SU-DHL-6 (cell line): ENCODE results near the gene THAP7.

Source experiments
- H2AFZ ChIP-seq: fragments of 200-600 bp; sonication (generic); 2 replicates; pipeline ENCODE4 v1.6.1; 2014; ENCODE audit warnings: low read depth, mild to moderate bottlenecking, moderate library complexity, mixed read lengths, antibody characterized with exemption, low read length; ENCODE audit not compliant: severe bottlenecking
- H3F3A ChIP-seq: fragments of 200-600 bp; shearing (Covaris generic); 2 replicates; pipeline ENCODE4 v1.6.0; 2016; ENCODE audit warnings: antibody characterized with exemption, mild to moderate bottlenecking; ENCODE audit not compliant: insufficient read depth
- H3K27ac ChIP-seq: fragments of 200-600 bp; sonication (generic); 2 replicates; pipeline ENCODE4 v1.5.1; 2016; ENCODE audit warnings: low read depth, mild to moderate bottlenecking, low read length, moderate library complexity, mixed read lengths
- H3K27me3 ChIP-seq: fragments of 200-600 bp; sonication (generic), shearing (Covaris generic); 2 replicates; pipeline ENCODE4 v1.6.0; 2014; ENCODE audit warnings: mild to moderate bottlenecking, low read length
- H3K36me3 ChIP-seq: fragments of 200-600 bp; sonication (generic); 2 replicates; pipeline ENCODE4 v1.6.1; 2014; ENCODE audit warnings: mild to moderate bottlenecking, low read length, mixed read lengths
- H3K4me2 ChIP-seq: fragments of 300-600, 200-600 bp; shearing (Covaris generic), sonication (generic); 2 replicates; pipeline ENCODE4 v1.6.0; 2014; ENCODE audit warnings: low read length, low read depth, mild to moderate bottlenecking; ENCODE audit not compliant: poor library complexity, severe bottlenecking
- H3K4me3 ChIP-seq: fragments of 200-600 bp; sonication (generic); 2 replicates; pipeline ENCODE4 v1.5.1; 2014; ENCODE audit warnings: antibody characterized with exemption, low read length, mild to moderate bottlenecking, mixed read lengths; ENCODE audit not compliant: insufficient read depth, poor library complexity, severe bottlenecking
- H3K79me2 ChIP-seq: fragments of 200-600 bp; sonication (generic); 2 replicates; pipeline ENCODE4 v1.6.1; 2014; ENCODE audit warnings: mild to moderate bottlenecking, low read length, moderate library complexity; ENCODE audit not compliant: insufficient read depth
- H3K9ac ChIP-seq: fragments of 200-600 bp; sonication (generic); 2 replicates; pipeline ENCODE4 v1.7.0; 2014; ENCODE audit warnings: mild to moderate bottlenecking, low read length
- H3K9me2 ChIP-seq: fragments of 200-600 bp; sonication (generic); replicated peaks from 2 replicates; pipeline ENCODE4 v1.6.1; 2014; ENCODE audit warnings: low read length; ENCODE audit not compliant: insufficient read depth
- H3K9me3 ChIP-seq: fragments of 200-600 bp; sonication (generic); 2 replicates; pipeline ENCODE4 v1.6.1; 2014; ENCODE audit warnings: low read length, mixed read lengths; ENCODE audit not compliant: insufficient read depth
- H4K20me1 ChIP-seq: fragments of 200-600 bp; sonication (generic); 2 replicates; pipeline ENCODE4 v1.6.1; 2014; ENCODE audit warnings: low read depth, mild to moderate bottlenecking, antibody characterized with exemption, low read length, moderate library complexity, mixed read lengths
- CTCF ChIP-seq: fragments of 200-600 bp; sonication (generic); IDR thresholded peaks from one replicate; pipeline ENCODE4 v1.5.1; 2017; ENCODE audit warnings: antibody characterized with exemption, mild to moderate bottlenecking, low read length, moderate library complexity; ENCODE audit not compliant: insufficient read depth, poor library complexity, severe bottlenecking
- EZH2phosphoT487 ChIP-seq: fragments of 200-600 bp; sonication (generic), shearing (Covaris generic); conservative IDR thresholded peaks from 2 replicates; pipeline ENCODE4 v1.6.1; 2018; ENCODE audit warnings: mild to moderate bottlenecking, antibody characterized with exemption, low read length, moderate library complexity, mixed read lengths

THAP7 gene

DNA sequence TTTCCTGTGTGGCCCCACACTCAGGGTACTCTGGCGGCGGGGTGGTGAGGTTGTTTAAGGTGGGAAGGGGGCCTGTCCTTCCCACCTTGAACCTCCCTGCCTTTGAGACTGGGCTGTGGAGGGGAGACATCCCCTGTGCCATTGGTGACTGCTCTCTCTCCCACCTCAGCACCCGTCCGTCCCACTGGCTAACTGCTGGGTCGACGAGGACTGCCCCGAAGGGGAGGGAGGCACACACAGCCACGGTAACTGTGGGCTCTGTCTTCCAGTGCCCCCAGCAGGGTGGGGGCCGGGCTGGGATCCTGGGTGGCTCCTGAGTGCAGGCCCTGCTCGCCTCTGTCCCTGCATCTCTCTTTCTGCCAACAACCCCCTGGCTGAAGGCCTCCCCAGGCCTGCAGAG is 20.6 kb upstream of the THAP7 start:
- H4K20me1 ChIP-seq, result no peaks in the 10 kb centered on the region
- H3K9ac ChIP-seq, result no peak overlapping the region
- no peak overlapping the region for H2AFZ ChIP-seq
- H3F3A ChIP-seq, result no peaks in the 10 kb centered on the region
- no peaks in the 10 kb centered on the region for H3K27me3 ChIP-seq
- no peak for TF ChIP-seq CTCF
- TF ChIP-seq EZH2phosphoT487, result no peak
- no peak overlapping the region for H3K4me2 ChIP-seq
- no peaks in the 10 kb centered on the region for H3K36me3 ChIP-seq
- H3K27ac ChIP-seq, result no peak overlapping the region
- H3K79me2 ChIP-seq, result no peaks in the 10 kb centered on the region
- H3K9me2 ChIP-seq, result no peaks in the 10 kb centered on the region
- H3K4me3 ChIP-seq, result no peak overlapping the region
- H3K9me3 ChIP-seq, result no peaks in the 10 kb centered on the region

DNA sequence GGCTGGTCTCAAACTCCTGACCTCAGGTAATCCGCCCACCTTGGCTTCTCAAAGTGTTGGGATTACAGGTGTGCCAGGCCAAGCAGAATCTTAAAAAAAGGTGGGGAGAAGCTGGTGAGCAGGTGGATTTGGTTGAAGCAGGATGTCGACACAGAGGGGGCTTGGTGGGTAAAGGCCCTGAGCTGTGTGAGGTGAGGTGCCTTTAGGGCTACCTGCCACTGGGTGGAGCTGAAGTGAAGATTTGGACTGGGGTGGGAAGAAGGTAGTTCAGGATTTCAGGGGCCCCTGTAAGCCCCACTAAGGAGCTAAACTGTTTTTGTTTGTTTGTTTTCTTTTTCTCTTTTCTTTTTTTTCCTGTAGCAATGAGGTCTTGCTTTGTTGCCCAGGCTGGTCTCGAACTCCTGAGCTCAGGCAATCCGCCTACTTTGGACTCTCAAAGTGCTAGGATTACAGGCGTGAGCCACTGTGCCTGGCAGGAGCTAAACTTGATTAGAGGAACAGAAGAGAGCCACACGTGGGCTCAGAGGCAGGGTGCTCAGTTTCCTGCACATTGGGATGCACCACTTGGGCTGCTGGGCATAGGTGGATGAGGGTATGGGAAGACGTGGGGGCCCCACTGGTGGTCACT is 19.0 kb upstream of the THAP7 start:
- H3K9ac ChIP-seq, result no peak overlapping the region
- no peaks in the 10 kb centered on the region for H3K79me2 ChIP-seq
- no peak overlapping the region for H3K27ac ChIP-seq
- no peak overlapping the region for H3K4me2 ChIP-seq
- TF ChIP-seq EZH2phosphoT487 (no peak), CTCF (no peak)
- H3K36me3 ChIP-seq, result no peaks in the 10 kb centered on the region
- H3K9me3 ChIP-seq, result no peaks in the 10 kb centered on the region
- no peak overlapping the region for H3K4me3 ChIP-seq
- H3K27me3 ChIP-seq, result no peaks in the 10 kb centered on the region
- no peaks in the 10 kb centered on the region for H3K9me2 ChIP-seq
- H3F3A ChIP-seq, result no peaks in the 10 kb centered on the region
- no peak overlapping the region for H2AFZ ChIP-seq
- no peaks in the 10 kb centered on the region for H4K20me1 ChIP-seq

DNA sequence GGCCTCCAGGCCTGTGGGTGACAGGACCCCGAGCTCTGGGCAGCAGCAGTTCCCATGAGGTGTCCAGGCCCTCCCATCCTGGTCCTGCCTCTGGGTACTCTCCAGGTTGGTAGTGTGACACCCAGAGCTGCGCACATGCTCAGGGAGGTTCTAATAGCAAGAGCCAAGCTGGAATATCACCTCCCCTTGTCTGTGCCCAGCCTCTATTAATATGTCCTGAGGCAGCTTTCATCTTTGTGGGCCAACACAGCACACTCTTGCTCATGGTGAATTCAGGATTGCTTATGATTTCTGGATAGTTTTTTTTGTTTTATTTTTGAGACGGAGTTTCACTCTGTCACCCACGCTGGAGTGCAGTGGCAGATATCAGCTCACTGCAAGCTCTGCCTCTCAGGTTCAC is 16.4 kb upstream of the THAP7 start:
- Histone ChIP-seq H3K27ac (no peak overlapping the region), H3K79me2 (no peaks in the 10 kb centered on the region), H3K9ac (no peak overlapping the region), H3K4me2 (no peak overlapping the region), H3K9me2 (no peaks in the 10 kb centered on the region), H3F3A (no peaks in the 10 kb centered on the region), H3K4me3 (no peak overlapping the region), H3K27me3 (no peaks in the 10 kb centered on the region), H2AFZ (no peak overlapping the region), H3K9me3 (no peaks in the 10 kb centered on the region), H3K36me3 (no peaks in the 10 kb centered on the region), H4K20me1 (no peaks in the 10 kb centered on the region)
- TF ChIP-seq CTCF (no peak), EZH2phosphoT487 (no peak)
